K562 (cell line): ENCODE results near the gene RNF114. TPM values are rescaled to one million over a fixed set of nuclear protein-coding genes. Genes with fewer than 3 reads are reported as not detected.

Experiments used
- CGGBP1 ChIP-seq: fragments of 250-450 bp; sonication (Bioruptor Pico); IDR thresholded peaks from 2 replicates; pipeline ENCODE4 v1.9.0; 2021; ENCODE audit warnings: mild to moderate bottlenecking
- CLOCK ChIP-seq: fragments of 250-450 bp; sonication (Bioruptor Pico); IDR thresholded peaks from 2 replicates; pipeline ENCODE4 v1.4.0; 2020; ENCODE audit warnings: mild to moderate bottlenecking, moderate library complexity, borderline replicate concordance
- FOXK2 ChIP-seq, 2 experiments: fragments of 450-650 bp; IDR thresholded peaks in 1 of 2; conservative IDR thresholded peaks in 1 of 2; 2 replicates each; pipeline ENCODE4 v1.6.1; 2016; ENCODE audit warnings: low read depth in 2 of 2, mild to moderate bottlenecking in 1 of 2
- GABPB2 ChIP-seq: fragments of 250-450 bp; sonication (Bioruptor Pico); conservative IDR thresholded peaks from 2 replicates; pipeline ENCODE4 v1.5.1; 2021; ENCODE audit warnings: mild to moderate bottlenecking
- ILK ChIP-seq: fragments of 450-650 bp; IDR thresholded peaks from 2 replicates; pipeline ENCODE4 v1.6.1; 2016; ENCODE audit warnings: missing genetic modification characterization, low read depth, mild to moderate bottlenecking, missing compliant biosample characterization, moderate library complexity, borderline replicate concordance
- KDM1A ChIP-seq, 2 experiments: fragments of 450-650 bp; IDR thresholded peaks; 2 replicates each; pipeline ENCODE4 v1.6.1; 2016; ENCODE audit warnings: mild to moderate bottlenecking in 2 of 2
- MTA2 ChIP-seq: fragments of 450-650 bp; IDR thresholded peaks from 2 replicates; pipeline ENCODE4 v1.6.1; 2016; ENCODE audit warnings: low read depth
- NCOA1 ChIP-seq: fragments of 450-650 bp; IDR thresholded peaks from 2 replicates; pipeline ENCODE4 v1.6.1; 2016; ENCODE audit warnings: low read depth
- NFE2L1 ChIP-seq: fragments of 450-650 bp; IDR thresholded peaks from 2 replicates; pipeline ENCODE4 v1.6.1; 2016; ENCODE audit warnings: missing genetic modification characterization, low read depth, mild to moderate bottlenecking, missing compliant biosample characterization, moderate library complexity, borderline replicate concordance
- RERE ChIP-seq: sonication (generic); formaldehyde crosslinking; IDR thresholded peaks from 2 replicates; pipeline ENCODE4 v1.8.0; 2023; ENCODE audit warnings: missing genetic modification reagents, mild to moderate bottlenecking, borderline replicate concordance
- SUPT5H ChIP-seq: fragments of 450-650 bp; IDR thresholded peaks from 2 replicates; pipeline ENCODE4 v1.6.1; 2016
- THAP7 ChIP-seq: fragments of 250-450 bp; sonication (Bioruptor Pico); IDR thresholded peaks from 2 replicates; pipeline ENCODE4 v1.5.0; 2021
- TOE1 ChIP-seq, 2 experiments: fragments of 450-650 bp in 1 of 2; sonication (generic) in 1 of 2; formaldehyde crosslinking in 1 of 2; IDR thresholded peaks; 2 replicates each; pipeline versions ENCODE4 v1.7.1 to v1.8.0; 2016 to 2022; ENCODE audit warnings: borderline replicate concordance in 2 of 2, mild to moderate bottlenecking in 2 of 2, antibody characterized with exemption in 1 of 2, inconsistent platforms in 1 of 2, low read depth in 1 of 2, missing genetic modification reagents in 1 of 2, moderate library complexity in 1 of 2
- XRCC4 ChIP-seq: IDR thresholded peaks from one replicate; pipeline ENCODE4 v1.6.1; 2011; ENCODE audit not compliant: insufficient read depth, insufficient read length; ENCODE audit errors: extremely low read depth
- ZBED1 ChIP-seq: IDR thresholded peaks from 2 replicates; pipeline ENCODE4 v1.6.1; 2014
- ZNF12 ChIP-seq: sonication (generic); formaldehyde crosslinking; IDR thresholded peaks from 2 replicates; pipeline ENCODE4 v1.4.0; 2020; ENCODE audit warnings: mild to moderate bottlenecking, missing genetic modification reagents
- ZNF507 ChIP-seq: conservative IDR thresholded peaks from 2 replicates; pipeline ENCODE4 v1.6.1; 2017; ENCODE audit warnings: missing genetic modification characterization, missing compliant biosample characterization
- ZNF586 ChIP-seq: fragments of 450-650 bp; formaldehyde crosslinking; conservative IDR thresholded peaks from 2 replicates; pipeline ENCODE4 v1.4.0; 2020; ENCODE audit warnings: mild to moderate bottlenecking, moderate library complexity
- ZNF695 ChIP-seq: fragments of 450-650 bp; formaldehyde crosslinking; IDR thresholded peaks from 2 replicates; pipeline ENCODE4 v1.4.0; 2020; ENCODE audit warnings: mild to moderate bottlenecking, moderate library complexity
- ZNF830 ChIP-seq: fragments of 250-450 bp; sonication (Bioruptor Pico); IDR thresholded peaks from 2 replicates; pipeline ENCODE4 v1.5.0; 2021; ENCODE audit warnings: mild to moderate bottlenecking
- polyA plus RNA-seq, 8 experiments: library from polyadenylated mRNA; depleted of rRNA in 4 of 8; stranded (reverse) in 5 of 8; unstranded in 3 of 8; fragments of >200 nt; fragmentation: Nextera tagmentation in 2 of 8; fragmentation: Illumina TruSeq in 1 of 8; extraction: Ambion mirVana in 2 of 8; extraction: Trizol in 1 of 8; gene quantifications; 2 replicates each; pipeline versions ENCODE4 v1.2.1 to v1.2.3, GENCODE V29; 2011 to 2014; ENCODE audit warnings: inconsistent platforms in 1 of 8, missing spikeins in 1 of 8
- total RNA-seq, 7 experiments: library from RNA; depleted of rRNA in 6 of 7; stranded (reverse); fragments of >200 nt in 6 of 7; fragmentation: Illumina TruSeq in 2 of 7; extraction: Trizol in 2 of 7; gene quantifications; 2 replicates each; pipeline versions ENCODE4 v1.2.1 to v1.2.3, GENCODE V29; 2011 to 2021; ENCODE audit warnings: low replicate concordance in 1 of 7

RNF114 gene
- total and polyA plus RNA-seq, 9 of the 15 experiments (the other 6 are each of a cell fraction or from before 2014, with no cell fraction given) = 38.6 to 111 (median 62.6) TPM

GRCh38 chr20:49983123-49983847, 47.1 kb downstream of the RNF114 start (continued):
- no peak for TF ChIP-seq ZBED1
- no peak for TF ChIP-seq ZNF12 (CRISPR knock-in tag)
- TF ChIP-seq XRCC4 = no peak
- no peak for TF ChIP-seq NFE2L1 (tag)
- TF ChIP-seq CLOCK (CRISPR knock-in tag) = no peak
- no peak for TF ChIP-seq THAP7 (CRISPR knock-in tag)
- TF ChIP-seq SUPT5H = no peak; the same call in 1 of the 2 replicates
- no peak for TF ChIP-seq FOXK2 (conservative IDR thresholded peaks at IDR 0.05 in 1 of 2, IDR thresholded peaks at IDR 0.05 in 1 of 2; ENCODE audit: low read depth in 2 of 2)
- no peak for TF ChIP-seq MTA2
- peak in 1 of 2 experiments; percentile 14; a peak in 1 of 4 replicates for TF ChIP-seq KDM1A (IDR thresholded peaks at IDR 0.05)
- peak; percentile 53 for TF ChIP-seq TOE1 (IDR thresholded peaks at IDR 0.05; ENCODE audit: borderline replicate concordance)
- no peak for TF ChIP-seq TOE1 (CRISPR knock-in tag; IDR thresholded peaks at IDR 0.05; ENCODE audit: borderline replicate concordance, low read depth)
- TF ChIP-seq CGGBP1 (CRISPR knock-in tag) = no peak
- TF ChIP-seq ZNF586 (CRISPR knock-in tag) = no peak
- no peak for TF ChIP-seq ZNF695 (CRISPR knock-in tag)
- no peak for TF ChIP-seq RERE (CRISPR knock-in tag)
- no peak for TF ChIP-seq ZNF830 (CRISPR knock-in tag)
- no peak for TF ChIP-seq NCOA1
- TF ChIP-seq GABPB2 (CRISPR knock-in tag) = no peak
- no peak for TF ChIP-seq ZNF507 (tag)
- TF ChIP-seq ILK (tag) = no peak
